HFFc6 (cell line): ENCODE data around the gene MIB1. TPM values are rescaled to one million over a fixed set of nuclear protein-coding genes. Genes with fewer than 3 reads are reported as not detected.

Source experiments
- DNase-seq: peaks from one replicate; pipeline ENCODE4 v3.0.0-alpha.2; 2018
- H3K27ac Mint-ChIP-seq: 2 replicates; pipeline ENCODE4 v1.8.0; 2020; ENCODE audit warnings: mild to moderate bottlenecking, mixed read lengths
- H3K27me3 Mint-ChIP-seq: 2 replicates; pipeline ENCODE4 v1.8.0; 2021; ENCODE audit warnings: mild to moderate bottlenecking, moderate library complexity, mixed read lengths; ENCODE audit not compliant: insufficient read depth
- H3K36me3 Mint-ChIP-seq: 2 replicates; pipeline ENCODE4 v1.8.0; 2021; ENCODE audit warnings: low read depth, mixed read lengths
- H3K4me1 Mint-ChIP-seq: 2 replicates; pipeline ENCODE4 v1.8.0; 2020; ENCODE audit warnings: low read depth, mixed read lengths
- H3K4me3 Mint-ChIP-seq: 2 replicates; pipeline ENCODE4 v1.8.0; 2020; ENCODE audit warnings: mild to moderate bottlenecking, moderate library complexity, mixed read lengths
- H3K9me3 Mint-ChIP-seq: 2 replicates; pipeline ENCODE4 v1.8.0; 2020; ENCODE audit warnings: mild to moderate bottlenecking, mixed read lengths
- total RNA-seq, 6 experiments: library from RNA; stranded (reverse); fragmentation: NEBNext Ultra II Directional; extraction: Animal tissue kit (Norgen Biotek cat#: 25700); gene quantifications; 2 replicates in 1 of 6; 3 replicates in 5 of 6; pipeline ENCODE4 v1.2.3, GENCODE V29; 2021
- TF ChIP-seq, protein P1 (sequence below): fragments of 200-600 bp; sonication (generic); IDR thresholded peaks from 2 replicates; pipeline ENCODE4 v1.5.0; 2021; ENCODE audit warnings: antibody characterized with exemption, mild to moderate bottlenecking

Gene MIB1
- total RNA-seq, 6 experiments from 2014 or later: 29.5 to 31.5 (median 30.5) TPM

DNA sequence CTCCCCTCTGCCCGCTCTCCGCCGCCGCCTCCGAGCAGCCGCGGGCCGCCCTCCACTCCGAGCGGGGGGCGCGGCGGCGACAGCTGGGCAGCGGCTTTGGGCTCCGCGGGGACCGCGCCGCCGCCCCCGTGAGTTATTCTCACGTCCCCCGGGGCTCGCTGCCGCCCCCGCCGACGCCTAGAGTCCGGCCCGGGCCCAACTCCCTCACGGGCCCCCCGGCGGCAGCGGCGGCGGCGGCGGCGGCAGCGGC is 645 bp downstream of the MIB1 start:
- Mint-ChIP-seq H3K27ac (no peak overlapping the region), H3K9me3 (peaks cover 15% of the 10 kb centered on the region), H3K4me3 (peak overlapping the region; percentile 90), H3K4me1 (peaks cover 36% of the 10 kb centered on the region), H3K36me3 (peaks cover 28% of the 10 kb centered on the region), H3K27me3 (peaks cover 3% of the 10 kb centered on the region; the same call in 1 of the 2 replicates)
- DNase-seq: no peak
- TF ChIP-seq, protein P1, sequence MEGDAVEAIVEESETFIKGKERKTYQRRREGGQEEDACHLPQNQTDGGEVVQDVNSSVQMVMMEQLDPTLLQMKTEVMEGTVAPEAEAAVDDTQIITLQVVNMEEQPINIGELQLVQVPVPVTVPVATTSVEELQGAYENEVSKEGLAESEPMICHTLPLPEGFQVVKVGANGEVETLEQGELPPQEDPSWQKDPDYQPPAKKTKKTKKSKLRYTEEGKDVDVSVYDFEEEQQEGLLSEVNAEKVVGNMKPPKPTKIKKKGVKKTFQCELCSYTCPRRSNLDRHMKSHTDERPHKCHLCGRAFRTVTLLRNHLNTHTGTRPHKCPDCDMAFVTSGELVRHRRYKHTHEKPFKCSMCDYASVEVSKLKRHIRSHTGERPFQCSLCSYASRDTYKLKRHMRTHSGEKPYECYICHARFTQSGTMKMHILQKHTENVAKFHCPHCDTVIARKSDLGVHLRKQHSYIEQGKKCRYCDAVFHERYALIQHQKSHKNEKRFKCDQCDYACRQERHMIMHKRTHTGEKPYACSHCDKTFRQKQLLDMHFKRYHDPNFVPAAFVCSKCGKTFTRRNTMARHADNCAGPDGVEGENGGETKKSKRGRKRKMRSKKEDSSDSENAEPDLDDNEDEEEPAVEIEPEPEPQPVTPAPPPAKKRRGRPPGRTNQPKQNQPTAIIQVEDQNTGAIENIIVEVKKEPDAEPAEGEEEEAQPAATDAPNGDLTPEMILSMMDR: no peak

DNA sequence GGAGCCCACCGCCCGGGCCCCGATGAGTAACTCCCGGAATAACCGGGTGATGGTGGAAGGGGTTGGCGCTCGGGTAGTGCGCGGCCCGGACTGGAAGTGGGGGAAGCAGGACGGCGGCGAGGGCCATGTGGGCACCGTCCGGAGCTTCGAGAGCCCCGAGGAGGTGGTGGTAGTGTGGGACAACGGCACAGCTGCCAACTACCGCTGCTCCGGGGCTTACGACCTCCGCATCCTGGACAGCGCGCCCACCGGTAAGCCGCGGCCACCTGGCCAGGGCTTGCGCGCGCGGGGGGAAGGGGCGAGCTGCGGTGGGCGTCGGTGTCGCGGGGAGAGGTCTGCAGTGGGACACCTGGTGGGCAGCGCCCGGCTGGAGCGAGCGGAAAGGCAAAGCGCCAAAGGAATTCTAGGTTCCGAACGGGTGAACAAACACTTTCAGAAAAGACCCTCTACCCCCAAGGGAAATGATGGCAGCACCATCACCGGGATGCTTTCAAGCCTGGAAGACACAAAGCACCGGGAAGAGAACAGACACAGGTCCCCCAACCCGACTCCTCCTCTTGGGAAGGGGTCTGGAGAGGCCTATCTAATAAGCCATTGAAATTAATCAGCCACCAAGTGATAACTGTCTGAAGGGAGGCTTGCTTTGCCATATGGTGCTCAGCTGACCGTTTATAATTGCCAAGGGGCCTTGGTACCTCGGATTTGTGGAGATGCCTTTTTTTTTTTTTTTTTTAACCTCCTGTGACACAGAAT is 1.1 kb downstream of the MIB1 start:
- Mint-ChIP-seq H3K4me3 (peak overlapping the region; percentile 90), H3K27me3 (peaks cover 3% of the 10 kb centered on the region; the same call in 1 of the 2 replicates), H3K4me1 (peaks cover 33% of the 10 kb centered on the region), H3K9me3 (peaks cover 10% of the 10 kb centered on the region), H3K27ac (peak overlapping the region; percentile 71), H3K36me3 (peaks cover 23% of the 10 kb centered on the region)
- TF ChIP-seq, protein P1: no peak; the same call in 1 of the 2 replicates
- no peak for DNase-seq

GRCh38 chr18:21742315-21742687 is 1.7 kb downstream of the MIB1 start:
- DNase-seq: no peak
- H3K27me3 Mint-ChIP-seq: peaks cover 3% of the 10 kb centered on the region; the same call in 1 of the 2 replicates
- peaks cover 4% of the 10 kb centered on the region for H3K9me3 Mint-ChIP-seq
- peaks cover 18% of the 10 kb centered on the region for H3K36me3 Mint-ChIP-seq
- peaks cover 37% of the 10 kb centered on the region for H3K4me1 Mint-ChIP-seq
- peak overlapping the region; percentile 90 for H3K4me3 Mint-ChIP-seq
- peak overlapping the region; percentile 71 for H3K27ac Mint-ChIP-seq
- TF ChIP-seq, protein P1: no peak

DNA sequence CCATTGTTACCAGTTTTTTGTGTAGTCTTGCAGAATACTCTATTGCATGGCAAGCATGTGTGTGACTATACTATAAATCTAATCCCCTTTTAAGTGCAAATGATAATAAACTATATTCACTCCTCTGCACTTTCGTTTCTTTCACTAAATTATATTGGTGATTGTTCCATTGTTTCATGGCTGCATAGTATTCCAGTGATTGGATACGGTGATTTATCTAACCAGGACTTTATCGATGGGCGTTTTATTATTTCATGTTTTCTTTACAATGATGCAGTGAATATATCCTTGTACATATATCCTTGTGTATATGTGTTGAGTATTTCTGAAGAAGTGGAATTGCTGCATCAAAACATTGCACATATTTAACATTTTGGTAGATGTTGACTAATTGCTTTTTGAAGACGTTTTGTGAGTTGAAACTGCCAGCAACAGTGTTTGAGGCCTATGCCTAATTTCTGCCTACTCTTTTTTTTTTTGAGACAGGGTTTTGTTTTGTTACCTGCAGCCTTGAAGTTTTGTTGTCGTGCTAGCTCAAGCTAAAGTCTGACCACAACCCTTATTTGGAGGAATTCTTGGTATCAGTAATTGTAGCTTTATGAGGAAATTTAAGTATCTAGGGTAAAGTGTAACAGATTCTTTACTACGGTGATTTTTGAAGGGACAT is 2.7 kb downstream of the MIB1 start:
- H3K4me3 Mint-ChIP-seq: peak overlapping the region; percentile 34
- TF ChIP-seq, protein P1: no peak
- DNase-seq: no peak
- no peaks in the 10 kb centered on the region for H3K9me3 Mint-ChIP-seq
- peaks cover 45% of the 10 kb centered on the region for H3K4me1 Mint-ChIP-seq
- H3K27me3 Mint-ChIP-seq: peaks cover under 1% of the 10 kb centered on the region; the same call in 1 of the 2 replicates
- peak overlapping the region; percentile 45; the same call in 1 of the 2 replicates for H3K27ac Mint-ChIP-seq
- H3K36me3 Mint-ChIP-seq: peaks cover 8% of the 10 kb centered on the region

DNA sequence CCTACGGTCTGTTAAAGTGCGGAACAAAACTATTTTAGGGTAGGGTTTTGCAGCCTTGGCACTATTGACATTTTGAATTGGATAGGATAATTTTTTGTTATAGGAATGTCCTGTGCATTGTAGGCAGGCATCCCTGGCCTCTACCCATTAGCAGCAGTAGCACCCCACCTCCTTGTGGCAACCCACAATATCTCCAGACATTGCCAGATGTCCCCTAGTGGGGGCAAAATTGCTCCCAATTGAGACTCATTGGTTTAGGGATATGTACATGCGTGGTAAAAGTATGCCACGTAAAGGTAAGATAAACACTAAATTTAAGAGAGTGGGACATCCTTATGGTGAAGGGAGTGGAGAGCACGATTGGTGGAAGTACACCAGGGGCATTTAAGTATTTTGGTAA is 4.6 kb downstream of the MIB1 start:
- H3K27ac Mint-ChIP-seq: no peak overlapping the region

More for the DNA sequence above, 4.6 kb downstream of the MIB1 start:
- Mint-ChIP-seq H3K4me3 (no peak overlapping the region), H3K4me1 (peaks cover 38% of the 10 kb centered on the region), H3K9me3 (no peaks in the 10 kb centered on the region), H3K27me3 (no peaks in the 10 kb centered on the region; the same call in 1 of the 2 replicates), H3K36me3 (peaks cover 7% of the 10 kb centered on the region)
- no peak for DNase-seq
- TF ChIP-seq, protein P1: 0 out of 2 replicates have a peak, but pooled peaks have one; percentile 8
